A549 (cell line): ENCODE data around the gene ITSN2. TPM values are rescaled to one million over a fixed set of nuclear protein-coding genes. Genes with fewer than 3 reads are reported as not detected.

Experiments
- ATAC-seq, 2 experiments: fragments of 200-7000 bp in 1 of 2; fragments of >200 bp in 1 of 2; cut with Nextera tagmentation in 1 of 2; cut with Tn5 transposase in 1 of 2; 3 replicates each; pipeline versions ENCODE4 v1.8.0 to v1.9.1; 2018 to 2020; ENCODE audit warnings: mild to moderate bottlenecking in 1 of 2, moderate library complexity in 1 of 2
- CTCF ChIA-PET: fragments of 300-600 bp; sonication (Branson Sonifier 250); formaldehyde crosslinking; extraction: SDS; loops from one replicate; lab custom pipeline; 2021; ENCODE audit warnings: antibody characterized with exemption, inconsistent platforms; lab: Yijun Ruan, JAX
- POLR2A ChIA-PET: fragments of 350-600 bp; formaldehyde crosslinking; extraction: SDS; loops from one replicate; lab custom pipeline; 2021; ENCODE audit warnings: antibody characterized with exemption, inconsistent platforms; lab: Yijun Ruan, JAX
- DNase-seq, 2 experiments: peaks; one replicate each; pipeline versions ENCODE4 v3.0.0 to v3.0.0-alpha.2; 2011 to 2016; ENCODE audit warnings: low read depth in 1 of 2, low spot score in 1 of 2
- FAIRE-seq: peaks from 2 replicates; lab custom pipeline; 2011; peaks lifted over from hg19 to GRCh38; lab: Jason Lieb, UNC
- H3K27ac ChIP-seq, 2 experiments: fragments of >200 bp; sonication (Bioruptor Twin); formaldehyde crosslinking; 3 replicates each; pipeline ENCODE4 v1.5.1; 2016 to 2017
- H3K4me1 ChIP-seq: fragments of >200 bp; sonication (Bioruptor Twin); formaldehyde crosslinking; 3 replicates; pipeline ENCODE4 v1.6.1; 2016
- H3K4me2 ChIP-seq: fragments of >200 bp; sonication (Bioruptor Twin); formaldehyde crosslinking; 3 replicates; pipeline ENCODE4 v1.6.1; 2016
- H3K4me3 ChIP-seq: fragments of >200 bp; sonication (Bioruptor Twin); formaldehyde crosslinking; 3 replicates; pipeline ENCODE4 v1.5.1; 2016
- H3K9me3 ChIP-seq: fragments of >200 bp; sonication (Bioruptor Twin); formaldehyde crosslinking; 3 replicates; pipeline ENCODE4 v1.6.1; 2016
- CEBPB ChIP-seq, 2 experiments: fragments of >200 bp in 1 of 2; sonication (Bioruptor Twin) in 1 of 2; formaldehyde crosslinking in 1 of 2; IDR thresholded peaks; 2 replicates each; pipeline ENCODE4 v1.6.1; 2012 to 2016
- CHD4 ChIP-seq: fragments of 200-600 bp; sonication (generic); IDR thresholded peaks from 2 replicates; pipeline ENCODE4 v1.6.1; 2016; ENCODE audit warnings: antibody characterized with exemption, mild to moderate bottlenecking, borderline replicate concordance
- EP300 ChIP-seq, 2 experiments: fragments of >200 bp; sonication (Bioruptor Twin); formaldehyde crosslinking; IDR thresholded peaks; 2 replicates in 1 of 2; 3 replicates in 1 of 2; pipeline ENCODE4 v1.6.1; 2016 to 2017
- FOSL2 ChIP-seq, 2 experiments: fragments of 450-650 bp in 1 of 2; fragments of >200 bp in 1 of 2; sonication (Bioruptor Twin) in 1 of 2; formaldehyde crosslinking; IDR thresholded peaks; 2 replicates each; pipeline versions ENCODE4 v1.5.0 to v1.6.1; 2016 to 2020; ENCODE audit warnings: mild to moderate bottlenecking in 1 of 2, moderate library complexity in 1 of 2
- GATA3 ChIP-seq: IDR thresholded peaks from 2 replicates; pipeline ENCODE4 v1.6.1; 2012; ENCODE audit warnings: borderline replicate concordance
- HES2 ChIP-seq: fragments of >200 bp; sonication (Bioruptor Twin); formaldehyde crosslinking; IDR thresholded peaks from 2 replicates; pipeline ENCODE4 v1.6.1; 2016
- HMGXB4 ChIP-seq: fragments of 250-450 bp; sonication (Bioruptor Pico); IDR thresholded peaks from 2 replicates; pipeline ENCODE4 v1.5.0; 2021; ENCODE audit warnings: mild to moderate bottlenecking, moderate library complexity, borderline replicate concordance
- HOXA7 ChIP-seq: fragments of 250-450 bp; sonication (Bioruptor Pico); IDR thresholded peaks from 2 replicates; pipeline ENCODE4 v1.5.0; 2020; ENCODE audit warnings: mild to moderate bottlenecking, moderate library complexity
- JUN ChIP-seq, 2 experiments: fragments of >200 bp; sonication (Bioruptor Twin); formaldehyde crosslinking; IDR thresholded peaks; 2 replicates in 1 of 2; 3 replicates in 1 of 2; pipeline ENCODE4 v1.6.1; 2016 to 2017
- KDM1A ChIP-seq: fragments of 200-600 bp; sonication (generic); IDR thresholded peaks from 2 replicates; pipeline ENCODE4 v1.6.1; 2016; ENCODE audit warnings: low read depth, mild to moderate bottlenecking
- MYC ChIP-seq: IDR thresholded peaks from 2 replicates; pipeline ENCODE4 v1.6.1; 2012; ENCODE audit warnings: mild to moderate bottlenecking, inconsistent platforms, low read length, improper control_type of control experiment, borderline replicate concordance
- NFE2L2 ChIP-seq: fragments of 150-350 bp; conservative IDR thresholded peaks from 2 replicates; pipeline ENCODE4 v1.6.1; 2014; ENCODE audit warnings: low read length
- NPAS2 ChIP-seq: fragments of 250-450 bp; sonication (Bioruptor Pico); IDR thresholded peaks from 2 replicates; pipeline ENCODE4 v1.8.0; 2022; ENCODE audit warnings: mild to moderate bottlenecking, moderate library complexity, borderline replicate concordance
- NR3C1 ChIP-seq: fragments of >200 bp; sonication (Bioruptor Twin); formaldehyde crosslinking; IDR thresholded peaks from 3 replicates; pipeline ENCODE4 v1.6.1; 2017
- PHF8 ChIP-seq: fragments of 200-600 bp; sonication (generic); IDR thresholded peaks from 2 replicates; pipeline ENCODE4 v1.6.1; 2016; ENCODE audit warnings: low read depth, mild to moderate bottlenecking, antibody characterized with exemption, moderate library complexity, borderline replicate concordance
- RCOR1 ChIP-seq: fragments of 150-350 bp; IDR thresholded peaks from 2 replicates; pipeline ENCODE4 v1.6.1; 2014; ENCODE audit warnings: antibody characterized with exemption, low read length, low read depth
- TP53 ChIP-seq: fragments of 250-450 bp; sonication (Bioruptor Pico); IDR thresholded peaks from 2 replicates; pipeline ENCODE4 v1.5.0; 2021; ENCODE audit warnings: mild to moderate bottlenecking, moderate library complexity
- WGBS: methylation state at CpG from one replicate; pipeline ENCODE4 v1.1.6; 2017; ENCODE audit errors: missing lambda C conversion rate; 5-methylcytosine and 5-hydroxymethylcytosine counted together
- polyA plus RNA-seq, 4 experiments: library from polyadenylated mRNA; depleted of rRNA in 3 of 4; stranded (reverse); fragments of >200 nt; fragmentation: RNase III in 1 of 4; extraction: RNeasy Plus Mini Kit Qiagen cat#74134 plus additional on column Dnase treatment in 1 of 4; gene quantifications; 2 replicates in 3 of 4; 3 replicates in 1 of 4; pipeline ENCODE4 v1.2.3, GENCODE V29; 2011 to 2017
- TF ChIP-seq, protein P1 (sequence below): fragments of 250-450 bp; sonication (Bioruptor Pico); IDR thresholded peaks from 2 replicates; pipeline ENCODE4 v1.5.0; 2020; ENCODE audit warnings: low read depth, mild to moderate bottlenecking, moderate library complexity

ITSN2 gene
- polyA plus RNA-seq, 2 of the 4 experiments (the other 2 are of a cell fraction) = 19.8 to 48.3 TPM

DNA sequence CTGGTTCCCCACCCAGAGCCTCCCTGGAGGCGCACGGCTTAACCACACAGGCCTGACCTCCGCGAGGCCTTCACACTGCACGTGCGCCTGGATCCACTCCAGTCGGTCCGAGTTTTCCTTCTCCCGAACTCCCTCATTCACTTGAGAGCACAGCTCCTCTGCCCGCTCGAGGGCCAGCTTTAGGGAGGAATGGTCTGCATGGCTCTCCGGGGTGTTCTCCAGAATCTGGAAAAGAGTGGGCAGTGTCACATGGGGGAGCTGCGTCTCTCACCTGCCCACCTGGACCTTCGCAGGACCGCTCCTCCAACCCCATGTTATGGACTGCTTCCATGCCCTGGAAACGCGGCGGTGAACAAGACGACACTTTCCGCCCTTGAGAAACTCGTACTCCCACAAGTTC is 149.6 kb downstream of the ITSN2 start (continued):
- TF ChIP-seq HES2 (no peak), NFE2L2 (no peak), HMGXB4 (no peak), RCOR1 (no peak), PHF8 (no peak)

GRCh38 chr2:24210106-24210455 is 150.3 kb downstream of the ITSN2 start:
- Histone ChIP-seq H3K4me1 (no peaks in the 10 kb centered on the region), H3K4me3 (no peak overlapping the region), H3K27ac (no peak overlapping the region)
- no peak for FAIRE-seq
- TF ChIP-seq MYC = no peak
- no peak for TF ChIP-seq EP300 (IDR thresholded peaks at IDR 0.05)
- no peak for TF ChIP-seq NPAS2
- no peak for TF ChIP-seq FOSL2 (IDR thresholded peaks at IDR 0.05)
- TF ChIP-seq FOSL2 (CRISPR knock-in tag; IDR thresholded peaks at IDR 0.05) = no peak
- TF ChIP-seq, all 56 proteins: peak for 0
- Histone ChIP-seq H3K4me2 (no peak overlapping the region), H3K9me3 (no peaks in the 10 kb centered on the region)
- 90% methylated on average over 2 of the region's 2 CpGs for WGBS
- ChIA-PET POLR2A (no interaction called here), CTCF (interaction anchor here (0.8 to 1.3 kb wide), 2 partner anchors 9 to 11 kb away, joined by 3 to 5 read pairs; no protein-coding TSS in a partner anchor)
- ATAC-seq (no peak), DNase-seq (no peak)

DNA sequence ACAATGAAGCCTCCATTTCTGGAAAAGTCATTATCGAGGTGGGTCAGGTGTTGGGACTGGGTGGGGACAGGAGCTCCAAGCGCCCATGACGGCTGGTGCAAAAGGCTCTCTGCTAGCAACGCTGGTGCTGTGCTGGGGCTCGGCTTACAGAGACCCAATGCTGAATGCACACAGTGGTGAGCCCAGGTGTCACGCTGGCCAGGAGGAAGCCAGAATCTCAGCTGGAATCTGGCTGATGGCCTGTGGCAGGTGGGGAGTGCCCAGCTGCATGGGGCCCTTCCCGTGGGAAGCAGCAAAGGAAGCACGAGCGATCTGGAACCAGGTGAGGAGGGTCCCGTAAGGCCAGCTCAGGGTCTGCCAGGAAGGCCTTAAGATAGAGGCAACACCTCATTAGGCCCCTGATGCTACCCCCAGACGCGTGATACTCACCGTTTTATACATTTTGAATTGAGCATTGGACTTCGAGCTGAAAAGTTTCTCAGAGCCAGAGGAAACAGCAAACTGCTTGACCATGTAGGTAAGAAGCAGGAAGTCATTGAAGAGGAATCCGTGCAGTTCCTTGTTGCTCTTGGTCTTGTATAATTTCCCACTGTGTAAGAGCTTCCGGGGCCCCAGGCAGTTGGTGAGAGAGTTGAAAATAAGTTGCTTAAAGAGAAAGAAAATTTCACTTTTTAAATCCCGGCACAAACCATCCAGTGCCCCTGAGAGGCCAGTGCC is 150.8 kb downstream of the ITSN2 start:
- H3K4me3 ChIP-seq = no peak overlapping the region
- CTCF ChIA-PET = interaction anchor here (0.8 to 1.3 kb wide), 2 partner anchors 8 to 11 kb away, joined by 3 to 5 read pairs; no protein-coding TSS in a partner anchor

DNA sequence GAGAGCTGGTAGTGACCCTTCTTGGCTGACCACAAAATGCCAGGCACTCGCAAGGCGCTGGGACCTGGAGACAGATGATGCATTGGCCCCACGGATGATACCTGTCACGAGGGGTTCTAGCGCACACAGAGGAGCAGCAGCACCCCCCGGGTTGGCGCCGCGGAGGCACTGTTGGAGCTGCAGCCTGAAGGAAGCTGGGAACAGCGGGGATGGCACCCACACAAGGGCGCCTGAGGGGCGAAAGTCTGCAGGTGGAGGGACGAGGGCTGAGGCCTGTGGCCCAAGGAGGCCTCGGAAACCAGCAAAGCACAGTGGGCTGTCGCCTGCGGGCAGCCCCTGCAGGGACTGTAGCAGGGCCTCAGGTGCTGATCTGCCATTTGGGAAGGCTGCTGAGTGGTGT is 151.8 kb downstream of the ITSN2 start:
- Histone ChIP-seq H3K9me3 (no peaks in the 10 kb centered on the region), H3K27ac (no peak overlapping the region), H3K4me1 (no peaks in the 10 kb centered on the region), H3K4me2 (no peak overlapping the region), H3K4me3 (no peak overlapping the region)
- no peak for ATAC-seq
- no peak for DNase-seq
- TF ChIP-seq HMGXB4 (no peak), KDM1A (no peak)
- ChIA-PET CTCF (interaction anchor here (1.3 kb wide), 1 partner anchor 25 kb away, joined by 3 read pairs; no protein-coding TSS in a partner anchor), POLR2A (no interaction called here)
- FAIRE-seq = no peak
- 85% methylated on average over 16 of the region's 16 CpGs for WGBS

More for the DNA sequence above, 150.8 kb downstream of the ITSN2 start:
- TF ChIP-seq TP53 (CRISPR knock-in tag) (no peak), CEBPB (IDR thresholded peaks at IDR 0.05) (no peak), HES2 (no peak), HOXA7 (CRISPR knock-in tag) (no peak), NFE2L2 (no peak), CHD4 (no peak), MYC (no peak), JUN (IDR thresholded peaks at IDR 0.05) (no peak), GATA3 (no peak), NR3C1 (no peak)
- TF ChIP-seq, protein P1, sequence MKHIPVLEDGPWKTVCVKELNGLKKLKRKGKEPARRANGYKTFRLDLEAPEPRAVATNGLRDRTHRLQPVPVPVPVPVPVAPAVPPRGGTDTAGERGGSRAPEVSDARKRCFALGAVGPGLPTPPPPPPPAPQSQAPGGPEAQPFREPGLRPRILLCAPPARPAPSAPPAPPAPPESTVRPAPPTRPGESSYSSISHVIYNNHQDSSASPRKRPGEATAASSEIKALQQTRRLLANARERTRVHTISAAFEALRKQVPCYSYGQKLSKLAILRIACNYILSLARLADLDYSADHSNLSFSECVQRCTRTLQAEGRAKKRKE = no peak
- H3K9me3 ChIP-seq = no peaks in the 10 kb centered on the region
- FAIRE-seq (no peak), DNase-seq (no peak), ATAC-seq (no peak)
- POLR2A ChIA-PET = no interaction called here
- H3K27ac ChIP-seq = no peak overlapping the region
- H3K4me1 ChIP-seq = no peaks in the 10 kb centered on the region
- no peak overlapping the region for H3K4me2 ChIP-seq
- WGBS = 88% methylated on average over 17 of the region's 17 CpGs
